DND-41 (cell line): ENCODE data around the gene LILRA6.
"Not testable (repeated sequence)": the region's sequence is repeated elsewhere in the genome, so short reads cannot be mapped to it uniquely, and the experiment has no call there.

Experiments
- CTCF ChIP-seq: IDR thresholded peaks from 2 replicates; pipeline ENCODE4 v1.5.1; 2012; ENCODE audit warnings: borderline replicate concordance, low read length, moderate library complexity, mild to moderate bottlenecking; ENCODE audit not compliant: poor library complexity, severe bottlenecking; ENCODE audit errors: extremely low read depth
- EZH2 ChIP-seq: IDR thresholded peaks from 3 replicates; pipeline ENCODE4 v1.6.1; 2012; ENCODE audit warnings: borderline replicate concordance, low read depth, mild to moderate bottlenecking, moderate library complexity, low read length, inconsistent platforms; ENCODE audit not compliant: severe bottlenecking

DNA sequence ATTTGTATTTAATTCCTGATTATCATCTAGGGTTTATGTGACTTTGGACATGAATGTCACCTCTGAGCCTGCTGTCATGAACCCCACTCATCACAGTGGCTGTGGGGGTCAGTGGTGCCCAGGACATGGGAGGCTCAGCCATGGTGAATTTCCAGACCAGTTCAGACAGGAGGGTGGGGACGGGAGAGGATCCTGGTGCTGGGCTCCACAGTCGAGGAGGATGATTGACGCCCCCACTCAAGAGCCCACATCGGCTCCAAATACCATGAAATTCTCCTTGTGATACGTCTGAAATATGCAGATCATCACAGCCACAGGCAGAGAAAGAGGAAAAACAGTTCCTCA is 18.7 kb downstream of the LILRA6 start:
- not testable (repeated sequence) for TF ChIP-seq CTCF, EZH2
